Measurements from ENCODE around the gene CDK17.
"Not testable (repeated sequence)": the region's sequence is repeated elsewhere in the genome, so short reads cannot be mapped to it uniquely, and the experiment has no call there.

The CDK17 gene

GRCh38 chr12:96419576-96420276 lies 19.5 kb upstream of the CDK17 start:
- in situ Hi-C loops (cut with MboI; ENCODE audit: low sequenced_read_pairs): no loop called here

- in situ Hi-C loops (cut with MboI; ENCODE audit: low sequenced_read_pairs): not testable (repeated sequence)
Observed at GRCh38 chr12:96417688-96418087, 17.4 kb upstream of the CDK17 start.

DNA sequence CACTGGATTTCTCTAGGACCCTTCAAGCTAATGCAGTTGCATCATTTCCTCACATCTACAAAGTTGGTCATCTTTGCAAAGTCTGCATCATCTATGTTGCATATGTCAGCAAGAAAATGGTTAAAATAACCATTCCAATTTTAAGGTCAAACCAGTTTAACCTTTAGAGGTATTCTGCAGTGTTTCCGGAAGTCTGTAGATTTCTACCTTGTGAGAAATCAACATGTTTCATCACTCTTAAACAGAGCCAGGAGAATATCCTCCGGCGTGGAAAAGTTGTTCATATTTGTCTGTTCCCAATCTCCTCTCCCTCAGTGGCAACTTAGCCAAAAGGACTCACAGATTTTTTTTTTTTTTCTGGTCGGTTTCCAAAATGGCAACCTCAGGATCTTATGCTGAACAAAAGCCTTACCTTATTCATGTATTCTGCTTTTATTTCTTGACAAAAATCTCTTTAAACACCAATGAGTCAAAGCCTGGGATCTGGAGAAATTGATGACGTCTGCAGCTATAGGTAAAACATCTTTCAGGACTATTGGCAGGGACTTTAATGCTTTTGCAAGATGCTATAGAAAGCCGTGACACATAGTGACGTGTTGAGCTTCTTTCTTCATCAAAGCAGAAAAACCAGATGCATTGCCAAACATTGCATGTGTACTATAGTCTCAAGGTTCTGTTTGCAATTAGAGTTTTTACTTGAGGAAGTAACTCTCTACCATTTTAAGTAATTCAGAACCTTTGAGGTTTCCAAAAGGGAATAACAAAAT lies 16.0 kb upstream of the CDK17 start:
- in situ Hi-C loops (cut with MboI; ENCODE audit: low sequenced_read_pairs): no loop called here

DNA sequence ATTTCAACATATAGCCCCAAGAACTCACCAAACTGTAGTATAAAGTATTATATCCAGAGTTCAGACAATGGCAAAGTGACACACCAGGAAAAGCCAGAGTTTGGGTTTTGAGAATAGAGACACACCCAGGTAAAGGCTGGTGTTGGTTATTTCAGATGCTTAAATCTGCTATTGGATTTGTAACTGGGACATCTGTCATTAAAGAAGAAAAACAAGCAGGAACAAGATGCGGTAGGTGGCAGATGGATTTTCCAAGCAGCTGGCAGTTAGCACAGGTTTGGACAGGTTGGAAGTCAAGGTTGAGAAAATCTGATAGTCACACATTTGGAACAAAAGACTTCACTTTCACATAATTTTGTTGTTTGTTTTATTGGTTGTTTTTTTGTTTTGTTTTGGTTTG lies 14.4 kb upstream of the CDK17 start:
- in situ Hi-C loops (cut with MboI; ENCODE audit: low sequenced_read_pairs): no loop called here

DNA sequence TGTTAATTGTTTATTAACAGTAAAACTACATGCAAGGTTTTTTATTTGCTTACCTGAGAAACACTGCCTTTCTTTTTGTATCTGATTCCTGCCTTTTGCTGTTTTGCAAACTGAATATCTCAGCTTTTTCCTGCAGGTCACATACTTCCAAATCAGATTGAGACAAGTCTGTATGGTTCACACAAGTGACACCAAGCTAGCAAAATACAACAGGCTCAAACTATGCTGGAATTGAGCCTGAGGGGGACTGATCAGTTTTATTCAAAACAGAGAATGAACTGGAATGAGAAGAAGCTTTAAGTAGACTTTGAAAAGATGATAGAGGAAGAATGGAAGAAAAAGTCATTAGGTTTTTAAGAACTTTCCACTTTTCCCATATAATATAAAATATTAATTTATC lies 12.2 kb upstream of the CDK17 start:
- in situ Hi-C loops (cut with MboI; ENCODE audit: low sequenced_read_pairs): no loop called here

DNA sequence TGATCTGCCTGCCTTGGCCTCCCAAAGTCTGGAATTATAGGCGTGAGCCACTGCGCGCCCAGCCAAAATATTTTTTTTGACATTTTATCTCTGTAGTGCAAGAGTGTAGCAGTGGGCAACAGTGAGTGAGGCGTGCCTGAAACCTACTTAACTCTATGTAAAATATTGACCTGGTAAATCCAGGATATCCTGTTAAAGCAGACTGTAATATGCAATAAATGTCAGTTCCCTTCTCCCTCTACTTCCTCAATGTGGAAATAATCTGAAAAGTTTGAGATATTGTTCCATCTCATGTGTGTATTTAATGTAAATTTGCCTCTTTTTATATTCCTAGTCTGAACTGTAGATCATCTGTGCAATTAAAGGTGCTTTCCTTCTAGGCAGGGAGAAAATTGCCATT lies 9.5 kb upstream of the CDK17 start:
- in situ Hi-C loops (cut with MboI; ENCODE audit: low sequenced_read_pairs): no loop called here

DNA sequence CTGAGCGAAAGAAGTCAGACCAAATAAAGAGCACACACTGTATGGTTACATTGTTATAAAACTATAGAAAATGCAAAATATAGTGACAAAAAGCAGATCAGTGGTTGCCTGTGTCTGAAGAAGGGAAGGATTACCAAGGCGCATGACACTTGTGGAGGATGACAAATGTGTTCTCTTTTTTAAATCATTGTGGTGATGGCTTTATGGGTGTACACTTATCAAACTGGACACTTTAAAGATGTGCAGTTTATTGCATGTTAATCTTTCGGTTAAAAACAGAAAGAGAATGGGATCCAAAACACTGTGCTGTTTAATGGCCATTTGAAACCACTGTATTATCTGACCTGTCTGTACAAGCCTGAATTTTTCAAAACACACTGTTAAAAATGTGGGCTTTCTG lies 8.8 kb upstream of the CDK17 start:
- in situ Hi-C loops (cut with MboI; ENCODE audit: low sequenced_read_pairs): no loop called here

- in situ Hi-C loops (cut with MboI; ENCODE audit: low sequenced_read_pairs): not testable (repeated sequence)
Observed at GRCh38 chr12:96407429-96408097, 7.3 kb upstream of the CDK17 start.

DNA sequence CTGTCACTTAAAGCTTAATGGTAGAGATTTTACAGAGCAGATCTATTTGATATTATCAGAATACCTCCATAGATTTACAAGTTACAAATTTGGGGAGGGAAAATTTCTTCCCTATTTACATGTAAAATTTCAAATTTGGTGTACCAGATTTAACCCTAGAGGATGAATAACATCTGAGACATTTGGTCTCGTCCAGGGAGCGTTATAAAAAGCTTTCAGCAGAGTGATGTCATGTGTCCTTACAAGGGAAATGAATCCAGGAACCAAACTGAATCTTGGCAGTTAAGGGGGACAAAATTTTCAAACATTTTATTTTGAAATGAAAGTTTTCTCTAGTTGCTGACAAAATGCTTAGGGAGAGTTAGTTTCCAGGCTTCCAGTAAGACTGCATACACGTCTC lies 4.5 kb upstream of the CDK17 start:
- in situ Hi-C loops (cut with MboI; ENCODE audit: low sequenced_read_pairs): no loop called here

GRCh38 chr12:96403870-96404269 lies 3.6 kb upstream of the CDK17 start:
- in situ Hi-C loops (cut with MboI; ENCODE audit: low sequenced_read_pairs): no loop called here

- in situ Hi-C loops (cut with MboI; ENCODE audit: low sequenced_read_pairs): not testable (repeated sequence)
Observed at GRCh38 chr12:96402522-96402921, 2.3 kb upstream of the CDK17 start.

DNA sequence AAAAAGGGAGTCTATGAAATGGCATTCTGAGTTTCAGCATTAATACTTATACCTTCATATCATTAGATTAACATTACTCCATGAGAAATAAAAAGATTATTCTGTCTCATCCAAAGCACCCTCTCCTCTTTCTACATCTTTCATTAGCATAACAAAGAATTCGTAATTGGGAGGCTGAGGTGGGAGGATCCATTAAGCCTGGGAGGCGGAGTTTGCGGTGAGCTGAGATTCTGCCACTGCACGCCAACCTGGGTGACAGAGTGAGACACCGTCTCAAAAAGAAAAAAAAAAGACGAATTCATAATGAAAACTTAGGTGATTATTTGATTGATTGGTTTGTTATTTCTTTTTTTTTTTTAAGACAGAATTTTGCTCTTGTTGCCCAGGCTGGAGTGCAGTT lies 1.8 kb upstream of the CDK17 start:
- in situ Hi-C loops (cut with MboI; ENCODE audit: low sequenced_read_pairs): no loop called here

- in situ Hi-C loops (cut with MboI; ENCODE audit: low sequenced_read_pairs): no loop called here
Observed at GRCh38 chr12:96401076-96401871, 1.0 kb upstream of the CDK17 start.

DNA sequence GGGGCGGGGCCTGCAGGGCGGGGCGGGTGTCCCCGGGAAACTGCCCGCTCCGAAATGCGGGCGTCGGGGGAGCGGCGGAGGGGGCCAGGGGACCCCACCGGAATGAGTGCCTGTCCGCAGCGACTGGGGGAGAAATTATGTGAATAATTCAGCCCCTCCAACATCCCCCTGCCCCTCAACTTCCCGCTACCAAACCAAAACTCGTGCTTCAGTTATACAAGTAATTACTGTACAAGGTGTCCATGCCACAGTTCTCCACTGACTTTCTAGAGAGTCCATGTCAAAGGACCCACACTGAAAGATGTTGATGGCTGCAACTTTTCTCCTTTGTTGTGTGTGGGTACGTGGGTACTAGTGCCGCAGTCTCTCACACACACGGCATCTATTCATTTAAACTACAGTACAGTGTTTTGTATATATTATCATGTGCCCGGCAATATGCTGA lies 414 bp upstream of the CDK17 start:
- in situ Hi-C loops (cut with MboI; ENCODE audit: low sequenced_read_pairs): no loop called here

GRCh38 chr12:96399120-96399918 lies 920 bp downstream of the CDK17 start:
- in situ Hi-C loops (cut with MboI; ENCODE audit: low sequenced_read_pairs): no loop called here

DNA sequence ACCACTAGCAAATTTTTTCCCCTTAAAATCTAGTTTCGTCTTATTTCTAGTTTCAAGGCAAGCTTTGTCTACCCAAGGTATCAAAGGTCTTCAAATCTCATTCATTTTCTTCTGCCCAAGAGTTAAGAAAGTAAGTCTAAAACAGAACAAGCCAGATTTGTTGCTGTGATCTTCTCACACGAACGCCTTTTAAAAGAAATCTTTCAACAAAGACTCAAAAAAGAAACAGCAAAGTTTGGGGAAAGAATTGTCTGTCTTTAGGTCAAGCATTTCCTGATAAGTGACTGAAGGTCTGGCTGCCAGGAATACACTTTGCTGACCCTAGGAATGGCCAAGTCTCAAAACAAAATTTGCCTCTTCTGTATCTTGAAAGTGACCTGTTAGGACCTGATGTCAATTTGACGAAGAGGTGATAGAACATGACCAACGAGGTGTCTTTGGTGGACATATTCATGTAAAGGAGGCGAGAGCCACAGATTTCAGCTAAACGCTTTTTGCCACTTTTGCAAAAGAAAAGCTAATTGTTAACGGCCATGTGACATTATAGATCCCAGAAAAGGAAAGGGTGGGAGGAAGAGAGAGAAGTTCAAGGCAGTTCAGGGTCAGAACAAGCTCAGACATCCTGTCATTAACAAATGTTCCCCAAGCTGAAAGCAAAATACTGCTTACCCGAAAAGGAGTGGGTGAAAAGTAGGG lies 1.7 kb downstream of the CDK17 start:
- in situ Hi-C loops (cut with MboI; ENCODE audit: low sequenced_read_pairs): no loop called here

GRCh38 chr12:96397756-96398423 lies 2.3 kb downstream of the CDK17 start:
- in situ Hi-C loops (cut with MboI; ENCODE audit: low sequenced_read_pairs): no loop called here

DNA sequence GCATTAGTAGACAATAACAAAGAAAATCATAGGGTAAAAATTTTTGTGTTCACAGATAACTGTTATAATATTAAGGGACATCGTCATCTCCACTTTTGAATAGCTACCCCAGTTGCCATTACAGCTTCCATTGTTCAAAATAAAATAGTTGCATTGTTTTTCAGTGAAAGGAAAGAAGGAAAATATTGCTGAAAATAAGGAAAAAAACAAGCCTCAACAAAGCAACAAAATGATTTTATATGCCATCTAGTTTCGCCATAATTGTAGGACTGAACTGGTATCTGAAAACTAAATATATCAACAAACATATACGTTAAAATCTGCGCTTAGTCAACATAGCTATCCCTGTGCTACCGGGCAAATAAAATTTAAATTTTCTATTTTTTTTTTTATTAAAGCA lies 3.3 kb downstream of the CDK17 start:
- in situ Hi-C loops (cut with MboI; ENCODE audit: low sequenced_read_pairs): no loop called here

GRCh38 chr12:96396209-96396608 lies 4.0 kb downstream of the CDK17 start:
- in situ Hi-C loops (cut with MboI; ENCODE audit: low sequenced_read_pairs): no loop called here
